CD4-positive, alpha-beta T cell treated with Interleukin-2 at 100 ng/mL for 4 hours (primary cell): ENCODE data around the gene NCS1.

Source experiments
- DNase-seq: peaks from one replicate; pipeline ENCODE4 v3.0.0-alpha.2; 2020; ENCODE audit warnings: low spot score

Gene NCS1

DNA sequence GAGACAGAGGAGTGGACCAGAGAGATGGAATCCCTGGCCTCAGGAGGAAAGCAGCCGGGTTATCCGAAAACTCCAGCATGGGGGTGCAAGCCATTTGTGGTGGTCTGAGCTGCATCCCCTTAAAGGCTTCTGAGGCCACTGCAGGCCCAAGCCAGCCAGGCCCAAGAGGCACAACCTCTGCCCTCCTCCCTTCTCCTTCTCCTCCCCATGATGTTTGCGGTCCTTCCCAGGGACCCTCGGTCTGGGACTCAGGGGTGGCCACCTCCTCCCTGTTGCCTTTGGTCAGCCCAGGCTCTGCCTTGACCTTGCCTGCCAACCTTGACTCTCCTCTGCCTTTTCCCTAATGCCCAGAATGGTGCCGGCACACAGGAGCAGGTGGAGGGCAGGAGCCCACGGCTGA, 4.6 kb downstream of the NCS1 start:
- no peak for DNase-seq

DNA sequence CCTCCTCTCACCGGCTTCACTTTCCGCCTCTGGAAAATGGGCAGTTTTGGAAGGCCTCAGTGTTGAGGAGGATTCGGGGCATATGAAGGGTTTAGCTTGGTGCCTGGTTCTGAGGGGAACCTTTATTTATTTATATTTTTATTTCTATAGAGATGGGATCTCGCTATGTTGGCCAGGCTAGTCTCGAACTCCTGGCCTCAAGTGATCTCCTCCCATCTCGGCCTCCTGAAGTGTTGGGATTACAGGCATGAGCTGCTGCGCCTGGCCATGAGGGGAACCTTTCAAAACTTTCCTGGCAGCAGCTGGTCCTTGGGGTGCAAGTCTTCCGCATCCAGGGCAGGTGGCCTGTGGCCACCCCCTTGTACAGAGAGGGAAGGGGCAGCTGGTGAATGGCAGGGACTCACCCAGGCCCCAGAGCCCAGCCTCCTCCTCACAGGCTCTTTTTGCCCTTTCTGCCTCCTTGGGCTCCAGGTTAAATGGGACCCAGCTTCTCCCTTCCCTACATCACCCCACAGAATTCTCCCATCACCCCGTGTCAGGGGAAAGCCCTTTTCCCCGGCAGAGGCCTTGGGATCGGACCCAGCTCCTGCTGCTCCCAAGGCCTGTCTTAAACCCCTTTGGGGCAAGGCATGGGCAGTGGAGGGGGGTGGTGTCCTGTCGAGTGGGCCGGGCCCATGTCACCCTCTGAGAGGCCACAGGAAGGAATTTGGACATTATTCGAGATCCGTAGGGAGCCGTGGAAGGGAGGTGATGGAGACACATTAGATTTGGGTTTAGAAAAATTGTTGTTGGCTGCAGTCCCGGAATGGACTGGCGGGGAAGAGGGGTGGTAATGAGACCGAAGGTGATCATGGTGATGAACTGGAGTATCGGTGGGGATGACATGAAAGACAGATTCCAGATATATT, 5.9 kb downstream of the NCS1 start:
- DNase-seq = no peak

DNA sequence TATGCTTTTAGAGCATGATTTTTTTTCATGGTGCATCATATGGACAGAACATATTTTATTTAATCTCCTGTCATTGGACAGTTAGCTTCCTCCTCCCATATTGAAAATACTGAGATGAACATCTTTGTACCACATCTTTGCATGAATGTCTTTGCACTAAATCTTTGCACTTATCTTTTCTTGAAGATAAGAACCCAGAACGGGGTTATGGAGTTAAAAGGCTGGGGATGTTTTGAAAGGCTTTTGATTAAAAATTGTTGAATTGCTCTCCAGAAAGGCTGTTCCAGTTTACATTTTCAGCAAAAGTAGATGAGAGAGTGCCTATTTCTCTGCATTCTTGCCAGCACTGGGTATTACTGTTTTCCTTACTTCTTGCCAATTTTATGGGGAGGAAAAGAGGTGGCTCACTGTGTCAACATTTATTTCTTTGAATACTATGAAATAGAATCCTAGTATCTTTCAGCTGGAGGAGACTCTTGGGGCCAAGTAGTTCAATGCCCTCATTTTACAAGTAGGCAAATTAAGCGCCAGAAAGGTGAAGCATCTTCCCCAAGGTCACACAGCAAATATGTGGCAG, 7.2 kb downstream of the NCS1 start:
- no peak for DNase-seq

DNA sequence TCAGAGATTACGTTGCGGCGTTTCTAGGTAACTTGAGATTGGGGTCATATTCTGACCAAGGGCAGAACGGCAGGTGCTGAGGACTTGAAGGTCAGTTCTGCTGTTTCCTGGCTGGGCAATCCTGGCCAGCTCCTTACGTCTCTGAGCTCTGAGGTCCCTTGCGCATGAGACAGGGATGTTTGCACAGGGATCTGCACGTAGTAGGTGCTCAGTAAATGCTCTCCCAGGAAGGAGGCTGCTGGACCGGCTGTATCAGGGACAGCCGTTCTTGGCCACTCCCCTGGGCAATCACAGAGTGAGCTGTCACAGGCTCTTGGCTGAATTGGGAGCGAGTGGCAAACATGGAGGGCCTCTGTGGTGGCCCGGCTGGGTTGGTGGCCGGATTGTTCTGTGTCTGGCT, 8.3 kb downstream of the NCS1 start:
- DNase-seq = no peak

DNA sequence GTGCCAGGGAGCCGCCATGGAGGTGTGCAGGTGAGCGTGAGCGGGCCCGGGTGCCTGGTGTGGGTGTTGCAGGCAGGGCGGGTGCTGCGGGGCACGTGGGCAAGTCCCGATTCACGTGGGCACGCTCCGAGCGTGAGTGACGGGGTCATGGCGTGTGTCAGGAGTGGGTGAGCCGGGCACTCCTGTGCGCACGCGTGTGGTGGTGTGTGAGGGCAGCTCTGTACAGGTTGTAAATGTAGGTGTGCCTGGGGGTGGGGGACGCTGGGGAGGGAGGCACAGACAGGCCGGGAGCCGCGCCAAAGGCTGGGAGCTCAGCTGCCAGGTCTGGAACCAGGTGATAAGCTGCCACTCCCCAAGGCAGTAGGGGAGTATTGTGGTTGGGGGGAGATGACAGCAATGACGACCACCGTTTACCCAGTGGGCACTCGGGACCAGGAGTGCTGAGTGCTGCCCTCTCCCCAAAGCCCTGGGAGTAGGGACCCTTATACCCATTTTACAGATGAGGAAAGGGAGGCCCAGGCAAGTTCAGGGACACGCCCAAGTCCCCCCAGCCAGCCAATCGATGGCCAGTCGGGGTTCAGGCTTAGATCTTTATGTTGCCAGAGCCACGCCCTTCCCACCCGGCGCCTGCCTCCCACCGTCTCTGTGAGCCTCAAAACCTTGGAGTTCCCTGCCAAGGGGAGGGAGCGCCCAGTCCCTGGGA, 9.6 kb downstream of the NCS1 start:
- DNase-seq = no peak

DNA sequence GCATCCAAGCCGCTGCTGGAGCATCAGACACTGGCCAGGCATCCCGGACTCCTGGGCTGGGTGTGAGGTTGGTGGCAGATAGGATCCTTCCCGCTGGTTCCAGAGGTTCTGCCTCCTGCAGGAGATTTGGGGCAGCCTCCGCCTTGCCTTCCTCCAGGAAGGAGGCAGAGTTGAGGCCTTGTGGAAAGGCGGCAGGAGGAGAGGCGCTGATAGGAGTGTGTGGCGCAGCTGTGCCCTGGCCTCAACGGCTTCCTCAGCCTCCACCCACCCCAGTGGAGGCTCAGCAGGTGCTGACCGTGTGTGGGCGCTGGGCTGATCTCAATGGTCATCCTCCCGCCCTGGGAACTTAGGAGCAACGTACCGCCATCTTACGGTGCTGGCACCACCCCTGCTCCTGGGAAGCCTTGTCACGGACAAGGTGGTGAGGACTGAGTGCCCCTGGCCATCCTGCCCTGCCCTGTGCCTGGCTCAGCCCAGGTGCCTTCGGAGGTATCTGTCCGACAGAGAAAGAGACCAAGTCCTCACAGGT, 10.2 kb downstream of the NCS1 start:
- DNase-seq = no peak

DNA sequence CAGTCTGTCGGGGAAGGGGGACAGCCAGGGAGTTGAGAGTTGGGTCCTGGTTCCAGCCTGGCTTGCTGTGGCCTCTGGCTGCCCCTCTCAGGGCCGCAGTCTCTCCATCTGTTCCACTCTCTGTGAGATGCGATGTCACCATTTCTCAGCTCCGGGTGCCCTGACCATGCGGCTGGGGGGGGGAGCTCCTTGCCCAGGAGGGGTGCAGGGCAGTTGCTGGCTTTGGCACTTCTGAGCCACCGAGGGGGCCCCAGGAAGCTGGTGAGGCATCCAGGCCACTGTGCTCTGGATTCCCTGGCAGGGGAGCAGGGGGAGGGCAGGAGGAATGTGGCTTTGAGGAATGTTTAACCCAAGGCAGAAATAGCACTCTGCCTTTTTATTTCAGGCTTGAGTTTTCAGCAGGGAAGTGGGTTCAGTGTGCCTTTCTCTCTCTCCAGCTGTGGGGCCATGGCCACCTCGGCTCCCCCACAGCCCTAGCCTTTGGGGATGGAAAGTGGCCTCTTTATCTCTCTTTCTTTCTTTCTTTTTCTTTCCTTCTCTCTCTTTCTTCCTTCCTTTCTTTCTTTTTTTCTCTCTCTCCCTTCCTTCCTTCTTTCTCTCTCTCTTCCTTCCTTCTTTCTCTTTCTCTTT, 11.0 kb downstream of the NCS1 start:
- no peak for DNase-seq

DNA sequence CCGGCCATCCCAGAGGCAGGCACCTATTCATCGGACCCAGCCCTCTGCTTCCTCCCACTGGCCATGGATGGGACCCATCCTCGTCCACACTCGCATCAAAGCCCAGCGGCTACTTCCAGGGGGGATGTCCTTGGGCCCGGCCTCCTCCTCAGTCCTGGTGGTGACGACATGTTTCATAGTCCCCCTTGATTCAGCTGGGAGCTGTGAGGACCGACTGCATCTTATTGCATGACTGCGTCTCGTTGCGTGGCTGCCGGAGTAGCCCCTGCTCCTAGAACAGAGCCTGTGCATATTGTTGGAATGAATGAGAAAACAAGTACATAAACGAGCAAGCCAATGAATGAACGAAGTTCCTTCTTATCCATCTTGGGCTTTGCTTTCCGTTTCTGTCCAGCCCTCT, 12.8 kb downstream of the NCS1 start:
- no peak for DNase-seq

DNA sequence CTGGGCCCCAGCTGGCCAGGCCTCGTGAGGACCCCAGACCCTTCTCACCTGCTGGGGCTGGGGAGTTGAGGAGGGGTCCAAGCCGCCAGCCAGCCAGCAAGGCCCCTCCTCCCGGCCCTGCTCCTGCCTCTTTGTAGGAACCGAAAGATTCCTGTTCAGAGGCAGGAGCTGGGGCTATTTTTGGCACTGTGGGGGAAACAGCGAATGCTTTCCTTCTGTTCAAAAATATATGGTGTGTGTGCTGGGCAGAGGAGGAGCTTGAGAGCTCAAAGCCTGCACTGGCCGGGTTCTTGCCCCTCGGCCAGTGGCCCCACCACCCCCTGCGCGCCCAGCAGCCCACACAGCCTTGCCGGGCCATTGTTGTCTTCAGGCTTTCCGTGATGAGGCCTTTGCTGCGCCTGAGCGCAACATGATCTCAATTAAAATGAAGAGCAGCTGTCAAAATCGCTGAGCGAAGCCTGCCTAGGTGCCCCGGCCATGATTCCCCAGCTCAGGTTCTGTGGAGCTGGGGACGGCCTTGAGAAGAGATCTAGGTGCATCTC, 13.4 kb downstream of the NCS1 start:
- no peak for DNase-seq

DNA sequence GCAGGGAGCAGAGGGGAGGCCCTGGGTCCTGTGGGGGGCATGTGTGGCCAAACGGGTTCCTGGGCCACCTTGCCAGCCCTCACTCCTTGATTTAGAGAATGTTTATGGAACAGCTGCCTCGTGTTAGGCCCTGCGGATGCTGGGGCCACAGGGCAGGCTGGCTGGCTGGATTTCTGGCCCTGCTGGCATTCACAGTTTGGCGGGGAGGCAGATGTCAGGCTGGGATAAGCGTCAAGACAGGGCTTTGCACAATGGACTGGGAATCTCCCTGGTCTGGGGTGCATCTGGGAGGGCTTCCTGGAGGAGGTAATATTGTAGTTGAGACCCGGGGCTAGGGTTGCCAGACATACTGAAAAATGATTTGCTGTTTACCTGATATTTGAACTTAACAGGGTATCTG, 13.8 kb downstream of the NCS1 start:
- no peak for DNase-seq

DNA sequence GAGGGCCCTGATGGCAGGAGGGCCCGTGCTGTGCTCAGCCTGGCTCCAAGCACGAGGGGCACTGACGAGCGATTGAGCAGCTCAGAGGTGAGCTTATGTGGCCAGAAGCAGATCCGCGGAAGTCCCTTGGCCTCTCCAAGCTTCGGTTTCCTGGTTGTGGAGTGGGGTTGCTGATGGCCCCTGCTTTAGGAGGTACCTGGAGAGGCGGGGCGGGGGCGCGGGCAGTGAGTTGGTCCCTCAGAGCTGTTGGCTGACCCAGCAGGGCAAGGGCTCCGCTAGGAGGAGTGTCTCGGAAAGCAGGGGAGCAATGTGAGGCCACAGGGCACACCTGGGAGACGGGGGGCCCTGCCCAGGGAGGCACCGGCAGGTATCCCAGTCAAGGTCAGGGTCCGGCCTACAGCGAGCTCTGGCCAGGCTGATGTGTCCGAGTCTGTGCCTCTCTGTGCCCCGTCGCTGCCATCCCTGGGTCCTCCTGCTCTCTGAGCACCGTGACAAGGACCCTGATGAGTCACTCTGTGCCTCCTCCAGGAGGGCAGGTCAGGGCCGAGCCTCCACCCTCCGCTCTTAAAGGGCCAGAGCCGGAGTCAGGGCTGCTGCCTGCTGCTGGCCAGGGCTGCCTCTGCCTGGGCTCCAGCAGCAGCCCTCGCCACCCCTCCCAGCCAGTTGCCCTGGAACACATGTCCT, 14.8 kb downstream of the NCS1 start:
- no peak for DNase-seq

DNA sequence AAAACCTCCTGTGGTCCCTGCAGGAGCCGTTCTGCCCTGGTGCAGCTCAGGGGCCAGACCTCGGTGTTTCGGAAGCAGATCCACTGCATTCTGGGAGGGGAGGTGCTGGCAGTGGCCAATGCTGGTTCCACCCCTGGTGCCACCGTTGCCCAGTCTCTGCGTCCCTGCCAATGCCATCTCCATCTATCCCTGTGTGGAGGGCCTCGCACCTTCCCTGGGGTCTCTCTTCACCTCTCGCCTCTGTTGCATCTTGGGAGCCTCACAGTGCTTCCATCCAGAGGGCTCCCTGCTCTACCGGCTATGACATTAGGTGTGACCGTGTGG, 15.3 kb downstream of the NCS1 start:
- DNase-seq = no peak

DNA sequence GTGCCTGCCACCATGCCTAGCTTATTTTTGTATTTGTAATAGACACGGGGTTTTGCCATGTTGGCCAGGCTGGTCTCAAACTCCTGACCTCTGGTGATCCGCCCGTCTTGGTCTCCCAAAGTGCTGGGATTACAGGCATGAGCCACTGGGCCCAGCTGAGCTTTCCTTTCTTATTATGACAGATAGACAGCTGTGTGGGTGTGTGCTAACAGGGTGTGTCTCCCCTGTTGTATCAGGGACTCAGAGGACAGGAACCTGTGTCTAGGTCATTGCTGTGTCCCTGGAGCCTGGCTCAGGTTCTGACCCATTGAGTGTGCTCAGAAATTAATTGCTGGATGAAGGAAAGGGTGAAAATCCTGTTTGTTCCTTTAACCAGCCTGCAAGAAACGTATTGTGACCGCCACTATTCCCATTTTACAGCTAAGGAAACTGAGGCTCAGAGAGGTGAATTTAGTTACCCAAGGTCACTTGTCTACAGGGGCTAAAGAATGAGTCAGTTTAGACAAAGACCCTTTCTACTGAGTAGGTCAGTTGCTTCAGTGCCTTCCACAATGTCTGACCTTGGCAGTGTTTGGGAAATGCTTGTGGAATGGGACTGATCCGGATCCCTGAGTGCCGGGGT, 16.8 kb downstream of the NCS1 start:
- DNase-seq = no peak

DNA sequence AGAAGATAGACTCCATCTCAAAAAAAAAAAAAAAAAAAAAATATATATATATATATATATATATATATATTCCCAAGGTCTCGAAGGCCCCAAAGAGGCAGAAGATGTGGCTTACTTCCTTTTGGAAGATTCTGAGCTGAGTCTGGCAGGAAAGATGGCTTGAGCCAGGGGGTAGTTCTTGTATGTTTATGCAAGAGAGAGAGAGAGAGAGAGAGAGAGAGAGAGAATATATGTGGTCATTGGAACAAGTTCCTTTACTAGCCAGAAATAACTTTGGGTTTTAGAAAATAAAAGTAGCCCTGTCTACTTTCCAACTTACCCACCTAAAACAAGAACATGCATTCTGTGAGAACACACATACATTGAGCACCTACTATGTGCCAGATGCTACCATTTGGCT, 17.6 kb downstream of the NCS1 start:
- no peak for DNase-seq

DNA sequence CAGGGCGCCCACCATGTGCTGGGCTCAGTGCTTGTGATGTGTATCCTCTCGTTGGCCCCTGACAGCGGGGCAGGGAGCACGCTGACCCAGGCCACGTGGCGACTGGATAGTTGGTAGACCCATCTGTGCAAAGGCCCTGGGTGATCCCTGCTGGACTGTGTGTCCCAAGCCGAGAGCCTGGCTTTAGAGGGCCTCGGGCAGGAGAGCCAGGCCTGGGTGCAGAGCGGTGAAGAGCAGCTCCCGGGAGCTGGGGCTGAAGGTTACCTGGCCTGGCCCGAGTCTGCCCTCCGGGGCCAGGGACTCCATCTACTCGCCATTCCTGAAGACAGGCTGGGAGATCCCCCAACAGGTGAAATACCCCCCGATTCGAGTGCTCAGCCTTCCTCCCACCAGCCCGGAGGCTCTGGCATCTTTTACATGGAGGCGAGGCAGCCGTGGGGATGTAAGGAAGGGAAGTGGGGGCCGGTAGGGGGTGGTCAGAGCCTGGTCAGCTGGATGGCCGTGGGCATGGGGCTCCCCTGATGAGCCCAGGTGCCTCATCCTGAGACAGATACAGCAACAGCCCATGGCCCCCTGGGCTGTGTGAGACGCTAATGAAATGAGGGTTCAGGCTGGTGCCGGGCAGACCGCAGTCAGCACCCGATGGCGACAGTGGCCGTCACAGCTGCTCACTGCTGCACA, 19.0 kb downstream of the NCS1 start:
- DNase-seq = no peak

DNA sequence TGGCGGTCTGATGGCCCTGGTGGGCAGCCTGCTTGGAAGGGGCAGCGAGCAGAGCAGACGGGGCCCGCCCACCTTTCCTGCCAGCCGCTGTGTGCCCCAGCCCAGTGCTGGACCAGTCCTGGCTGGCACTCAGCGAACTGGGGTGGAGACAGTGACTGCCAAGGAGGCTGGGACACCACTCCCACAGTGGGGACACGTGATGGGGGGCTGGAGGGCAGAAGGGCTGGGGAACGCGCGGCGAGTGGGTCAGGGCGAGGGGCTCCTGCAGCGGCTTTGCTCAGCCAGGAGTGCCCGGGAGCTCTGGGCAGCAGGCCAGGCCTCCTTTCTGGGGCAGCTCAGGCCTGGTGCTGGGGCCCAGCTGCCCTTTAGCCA, 19.5 kb downstream of the NCS1 start:
- DNase-seq = no peak

DNA sequence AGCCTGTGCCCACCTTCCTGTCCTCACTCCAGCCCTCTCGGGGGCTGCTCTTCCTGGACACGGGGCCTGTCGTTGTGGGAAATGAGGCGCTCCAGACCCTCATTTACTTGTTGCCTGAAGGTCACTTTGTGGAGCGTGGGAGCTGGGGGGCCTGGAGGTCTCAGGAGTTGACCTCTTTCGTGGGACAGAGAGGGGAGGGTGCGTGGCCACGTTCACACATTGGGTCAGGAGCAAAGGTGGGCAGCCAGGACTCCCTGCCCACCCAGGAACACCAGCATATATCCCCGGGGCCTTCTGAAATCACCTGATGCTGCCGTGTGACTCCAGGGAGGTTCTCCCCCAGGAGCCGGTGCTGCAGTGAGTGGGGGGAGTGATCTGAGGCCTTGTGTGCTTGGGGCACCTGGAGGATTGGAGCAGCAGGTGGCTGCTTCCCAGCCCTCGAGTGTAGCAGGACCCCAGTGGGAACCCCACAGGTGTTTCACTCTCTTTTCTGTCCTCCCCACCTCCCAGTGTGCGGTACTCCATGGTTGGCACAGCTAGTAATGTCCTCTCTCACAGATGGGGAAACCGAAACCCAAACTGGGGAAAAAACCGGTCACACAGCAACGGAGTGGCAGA, 20.3 kb downstream of the NCS1 start:
- DNase-seq = no peak

DNA sequence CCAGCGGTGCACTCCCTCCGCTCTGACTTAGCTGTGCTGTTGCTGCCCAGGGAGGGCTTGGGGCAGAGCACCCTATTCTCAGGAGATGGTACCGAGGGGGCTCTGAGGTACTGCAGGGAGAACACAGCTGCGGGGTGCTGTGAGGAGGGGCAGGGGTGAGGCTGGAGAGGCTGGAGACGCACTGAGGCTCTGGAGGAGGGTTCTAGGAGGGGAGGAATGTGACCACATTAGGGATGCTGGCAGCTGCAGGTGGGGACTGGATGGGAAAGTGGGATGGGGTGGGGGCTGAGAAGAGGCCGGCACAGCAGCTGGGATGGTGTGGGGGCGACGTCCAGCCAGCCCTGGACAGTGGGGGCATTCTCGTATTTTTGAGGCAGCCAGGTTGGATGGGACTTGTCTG, 20.9 kb downstream of the NCS1 start:
- no peak for DNase-seq

DNA sequence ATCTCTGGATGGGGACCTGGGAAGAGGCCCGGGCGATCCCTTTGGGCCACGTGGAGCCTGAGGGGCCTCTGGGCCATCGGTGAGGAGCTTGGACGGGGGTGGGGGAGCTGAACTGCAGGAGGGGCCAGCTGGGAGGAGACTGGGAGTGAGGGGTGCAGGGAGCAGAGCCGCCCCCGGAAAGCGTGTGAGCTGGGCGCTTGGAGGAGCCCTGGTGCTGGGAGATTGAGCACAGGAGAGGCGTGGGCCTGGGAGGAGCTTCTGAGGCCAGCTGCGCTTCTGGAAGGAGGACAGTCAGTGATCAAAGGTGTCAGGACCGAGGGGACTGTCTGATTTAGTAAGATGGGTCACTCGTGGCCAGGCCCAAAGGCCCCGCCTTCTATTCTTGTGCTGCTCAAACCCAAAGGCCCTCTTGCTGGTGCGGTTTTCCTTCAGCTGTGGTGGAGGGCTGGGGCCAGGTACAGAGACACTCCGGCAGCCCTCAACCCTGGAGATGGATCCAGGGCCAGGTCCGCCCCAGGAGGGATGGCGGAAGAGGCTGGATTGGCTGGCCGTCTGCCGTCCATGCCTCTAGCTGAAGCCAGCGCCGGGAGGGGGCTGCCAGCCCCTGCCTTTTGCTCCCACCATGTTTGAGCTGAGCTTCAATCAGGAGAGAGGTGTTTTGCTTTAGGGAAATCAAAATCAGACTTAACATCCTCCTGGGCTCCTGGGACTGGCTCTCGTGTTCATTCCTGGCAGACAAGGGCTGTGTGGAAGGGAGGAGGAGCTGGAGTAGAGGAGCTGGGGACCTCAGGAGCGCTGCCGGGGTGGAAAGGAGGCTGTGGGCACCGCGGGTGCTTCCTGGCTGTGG, 21.6 kb downstream of the NCS1 start:
- DNase-seq = no peak
